Kidney tubule cell (primary cell): ENCODE measurements around the gene SV2C.

Experiments used
- DNase-seq: peaks from one replicate; pipeline ENCODE4 v3.0.0-alpha.2; 2018; ENCODE audit warnings: low spot score

SV2C gene

GRCh38 chr5:76384189-76384588, 301.0 kb downstream of the SV2C start:
- DNase-seq = no peak

DNA sequence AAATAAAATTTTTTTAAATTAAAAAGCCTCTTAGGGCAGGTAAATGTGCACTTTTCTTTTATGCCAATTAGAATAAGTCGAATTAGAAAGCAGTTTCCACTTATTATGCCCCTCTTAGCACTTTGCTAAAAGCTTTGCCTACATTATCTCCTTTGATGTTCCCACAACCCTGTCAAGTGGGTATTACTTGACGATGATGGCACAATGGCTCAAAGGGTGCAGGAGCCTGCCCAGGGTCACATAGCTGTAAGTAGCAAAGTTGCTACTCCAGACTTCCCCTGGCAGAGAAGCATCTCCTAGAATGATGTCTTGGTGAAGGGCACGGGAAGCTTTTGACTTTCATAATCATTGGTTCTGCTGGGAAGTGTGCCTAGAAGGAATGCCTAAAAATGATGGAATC, 301.5 kb downstream of the SV2C start:
- no peak for DNase-seq

DNA sequence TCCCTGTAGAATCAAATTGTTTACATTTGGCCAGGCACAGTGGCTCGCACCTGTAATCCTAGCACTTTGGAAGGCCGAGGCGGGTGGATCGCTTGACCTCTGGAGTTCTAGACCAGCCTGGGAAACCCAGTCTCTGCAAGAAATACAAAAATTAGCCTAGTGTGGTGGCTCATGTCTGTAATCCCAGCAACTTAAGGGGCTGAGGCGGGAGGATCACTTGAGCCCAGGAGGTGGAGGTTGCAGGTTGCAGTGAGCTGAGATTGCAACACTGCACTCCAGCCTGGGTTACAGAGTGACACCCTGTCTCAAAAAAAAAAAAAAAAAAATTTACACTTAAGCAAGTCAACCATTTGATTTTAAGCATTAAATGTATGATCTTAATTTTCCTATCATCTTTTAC, 302.4 kb downstream of the SV2C start:
- no peak for DNase-seq

DNA sequence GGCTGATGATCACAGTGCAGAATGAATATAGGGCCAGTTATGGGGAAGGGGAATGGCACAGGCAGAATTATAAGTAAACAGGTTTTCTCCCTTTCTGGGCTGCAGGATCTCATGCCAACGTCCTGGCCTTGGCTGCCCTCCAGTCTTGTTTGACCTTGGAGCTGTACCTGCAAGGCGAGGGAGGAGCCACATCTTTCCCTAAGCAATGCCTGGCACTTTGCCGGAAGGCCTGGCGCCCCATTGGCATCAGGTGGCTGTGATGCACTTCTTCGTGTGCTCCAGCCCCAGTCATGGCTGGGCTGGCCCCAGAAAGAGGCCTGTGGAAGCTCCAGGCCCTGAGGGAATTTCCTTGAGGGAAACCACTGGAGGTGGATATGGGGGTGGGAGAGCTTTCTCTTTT, 303.2 kb downstream of the SV2C start:
- peak; percentile 21 for DNase-seq

GRCh38 chr5:76388236-76388635, 305.1 kb downstream of the SV2C start:
- DNase-seq = no peak

DNA sequence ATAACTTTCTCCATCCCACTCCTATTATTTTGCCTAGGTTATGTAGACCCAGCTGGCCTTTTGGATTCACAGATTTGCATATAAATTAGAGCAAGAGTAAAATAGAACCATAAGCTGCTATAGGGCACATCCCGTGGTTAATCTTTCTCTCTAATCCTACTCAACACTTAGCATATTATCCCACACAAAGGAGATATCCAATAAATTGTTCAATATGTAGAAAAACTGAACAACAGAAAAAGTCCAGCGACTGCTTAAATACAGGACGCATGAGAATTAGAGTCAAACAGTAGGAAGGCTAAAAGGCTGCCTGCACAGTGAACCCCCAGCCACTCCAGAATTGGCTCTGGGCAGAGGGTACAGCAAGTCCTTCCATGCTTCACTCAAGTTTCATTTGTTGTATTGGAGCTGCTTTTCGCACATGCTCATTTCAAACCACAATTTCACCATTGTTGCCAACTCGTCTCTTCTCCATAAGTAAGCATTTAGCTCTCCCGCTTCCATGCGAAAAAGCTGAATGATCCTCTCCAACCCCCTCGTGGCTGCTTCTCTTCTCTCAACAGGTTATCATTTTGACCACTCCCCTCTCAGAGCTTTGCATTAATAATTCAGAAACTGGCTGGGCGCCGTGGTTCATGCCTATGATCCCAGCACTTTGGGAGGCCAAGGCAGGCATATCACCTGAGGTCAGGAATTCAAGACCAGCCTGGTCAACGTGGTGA, 305.8 kb downstream of the SV2C start:
- DNase-seq = no peak

GRCh38 chr5:76389513-76390154, 306.5 kb downstream of the SV2C start:
- DNase-seq = no peak

GRCh38 chr5:76391014-76391413, 307.8 kb downstream of the SV2C start:
- DNase-seq = no peak

- no peak for DNase-seq
These were observed 310.0 kb downstream of the SV2C start for GRCh38 chr5:76393035-76393680.

GRCh38 chr5:76397200-76397599, 314.0 kb downstream of the SV2C start:
- no peak for DNase-seq

DNA sequence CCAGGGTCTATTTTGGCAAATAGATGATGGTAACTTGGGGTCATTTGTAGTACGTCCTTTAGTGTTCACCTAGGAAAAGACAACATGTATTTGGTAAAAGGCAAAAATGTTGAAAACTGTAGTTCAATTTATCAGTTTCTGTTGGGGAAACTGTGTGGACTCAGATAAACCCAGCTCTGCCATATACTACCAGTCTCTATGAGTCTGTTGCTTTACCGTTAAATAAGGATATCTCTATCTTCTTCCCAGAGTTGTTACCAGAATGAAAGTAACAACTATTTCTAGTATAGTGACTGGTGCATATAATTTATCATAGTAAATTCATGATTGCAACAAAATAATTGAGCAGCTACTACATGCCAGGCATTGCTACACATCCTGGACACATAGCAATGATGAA, 316.1 kb downstream of the SV2C start:
- no peak for DNase-seq

- no peak for DNase-seq
These were observed 317.3 kb downstream of the SV2C start for GRCh38 chr5:76400466-76400865.

GRCh38 chr5:76401801-76402250, 318.6 kb downstream of the SV2C start:
- DNase-seq = no peak

DNA sequence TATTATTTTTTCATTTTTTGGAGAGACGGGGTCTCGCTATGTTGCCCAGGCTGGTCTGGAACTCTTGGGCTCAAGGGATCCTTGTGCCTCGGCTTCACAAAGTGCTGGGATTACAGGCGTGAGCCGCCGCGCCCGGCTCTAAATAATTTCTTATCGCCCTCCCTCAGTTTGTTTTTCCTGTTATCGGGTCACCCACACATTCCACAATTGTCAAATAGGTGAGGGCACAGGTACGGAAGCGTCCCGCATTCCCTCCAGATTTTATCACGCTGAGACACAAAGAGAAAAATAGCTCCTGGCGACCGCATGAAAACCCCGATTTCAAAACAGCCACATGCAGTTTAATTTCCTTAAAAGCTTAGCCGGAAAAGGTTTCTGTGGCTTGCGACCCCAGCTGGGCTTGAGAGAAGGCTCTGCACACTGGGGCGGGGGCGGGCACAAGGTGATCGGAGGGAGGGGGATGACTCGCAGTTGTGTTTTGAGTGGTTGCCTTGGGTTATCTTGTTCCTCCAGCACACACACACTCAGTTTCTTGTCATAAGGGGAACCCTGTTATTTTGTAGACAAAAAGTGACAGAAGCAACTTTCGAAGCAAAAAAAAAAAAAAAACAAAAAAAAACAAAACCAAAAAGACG, 319.2 kb downstream of the SV2C start:
- DNase-seq = peak; percentile 20

- peak; percentile 64 for DNase-seq
These were observed 319.9 kb downstream of the SV2C start, which contains the start of gene IQGAP2 for GRCh38 chr5:76402886-76403765. Gene IQGAP2, plus strand, starts transcription at chr5:76403285. Its CDS starts 261 bp downstream, at chr5:76403546.
